HG03354 (cell line): ENCODE results near the gene SELENOT.
A peak's percentile ranks its signal among the peaks of the same experiment; 100 is the strongest.

ENCODE experiments used
- ATAC-seq: cut with Tn5 transposase; IDR thresholded peaks from one replicate; pipeline ENCODE4 v1.9.1; 2021; ENCODE audit warnings: mild to moderate bottlenecking; ENCODE audit not compliant: unreplicated experiment, poor library complexity, severe bottlenecking

Gene SELENOT

GRCh38 chr3:150653110-150653561, 50.0 kb downstream of the SELENOT start:
- peak; percentile 92 for ATAC-seq

- no peak for ATAC-seq
Observed at GRCh38 chr3:150656316-150656715, 53.2 kb downstream of the SELENOT start.

DNA sequence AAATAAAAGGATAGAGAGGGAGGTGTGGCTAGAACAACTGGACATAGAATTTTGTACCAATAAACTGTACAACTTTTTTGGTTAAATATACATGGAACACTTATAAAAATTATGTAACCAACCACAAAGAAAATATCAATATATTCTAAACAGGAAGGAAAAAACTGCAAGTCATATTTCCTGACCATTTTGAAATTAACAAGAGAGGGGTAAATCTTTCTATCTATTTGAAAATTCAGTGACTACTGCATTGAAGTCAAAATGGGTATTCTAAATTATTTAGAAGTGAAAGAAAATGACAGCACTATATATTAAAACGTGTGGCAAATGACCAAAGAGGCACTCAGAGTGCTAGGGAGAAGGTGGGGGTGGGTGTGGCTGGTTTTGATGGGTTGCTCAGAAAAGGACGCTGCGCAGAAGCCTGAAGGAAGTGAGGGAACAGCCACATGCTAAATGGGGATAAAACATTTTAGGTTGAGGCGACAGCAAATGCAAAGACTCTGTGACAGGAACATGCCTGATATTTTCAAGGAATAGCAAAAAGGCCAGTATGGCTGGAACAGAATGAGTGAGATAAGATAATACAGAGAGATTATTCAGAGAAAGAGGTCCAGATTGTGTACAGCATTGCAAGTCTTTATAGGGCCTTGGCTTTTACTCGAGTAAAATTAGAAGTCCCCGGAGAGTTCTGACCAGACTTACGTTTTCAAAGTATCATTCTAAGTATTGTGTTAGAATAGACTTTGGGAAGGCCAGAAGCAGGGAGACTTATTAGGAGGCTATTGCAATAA, 59.5 kb downstream of the SELENOT start:
- no peak for ATAC-seq

GRCh38 chr3:150663461-150663860, 60.3 kb downstream of the SELENOT start:
- no peak for ATAC-seq

- ATAC-seq, result no peak
Observed at GRCh38 chr3:150666167-150666566, 63.0 kb downstream of the SELENOT start.

- ATAC-seq, result no peak
Observed at GRCh38 chr3:150673966-150674365, 70.8 kb downstream of the SELENOT start.

GRCh38 chr3:150675587-150675986, 72.5 kb downstream of the SELENOT start:
- no peak for ATAC-seq
